Ovary (tissue), 3 donors: ENCODE measurements around the gene UBQLN1.

Experiments used
- CTCF ChIP-seq, 3 donors: fragments of 450-650 bp in 2 of 3; fragments of 200-600 bp in 1 of 3; IDR thresholded peaks; one replicate each; pipeline versions ENCODE4 v1.5.1 to v1.8.0; 2016 to 2022; ENCODE audit warnings: antibody characterized with exemption in 3 of 3, mild to moderate bottlenecking in 1 of 3
- EP300 ChIP-seq: sonication (generic); formaldehyde crosslinking; IDR thresholded peaks from one replicate; pipeline ENCODE4 v1.6.1; 2017; ENCODE audit warnings: antibody characterized with exemption
- POLR2A ChIP-seq: fragments of 450-650 bp; IDR thresholded peaks from one replicate; pipeline ENCODE4 v1.6.1; 2017; ENCODE audit warnings: antibody characterized with exemption, mild to moderate bottlenecking, moderate library complexity
- donor health status: DM: no; HTN: no; CAD: no.

GRCh38 chr9:83724436-83724835, 16.7 kb upstream of the UBQLN1 start:
- TF ChIP-seq CTCF (IDR thresholded peaks at IDR 0.05) (no peak), EP300 (no peak), POLR2A (no peak)
